Panc1 (cell line): ENCODE data around the gene S100A2.

ENCODE experiments used
- CTCF ChIP-seq: fragments of 450-650 bp; IDR thresholded peaks from 2 replicates; pipeline ENCODE4 v1.5.1; 2017; ENCODE audit warnings: mild to moderate bottlenecking
- POLR2AphosphoS5 ChIP-seq: IDR thresholded peaks from 2 replicates; pipeline ENCODE4 v1.6.1; 2012; ENCODE audit warnings: mild to moderate bottlenecking, low read depth, low read length, moderate library complexity
- REST ChIP-seq, 2 experiments: IDR thresholded peaks; 2 replicates each; pipeline ENCODE4 v1.6.1; 2011 to 2012; ENCODE audit warnings: low read depth in 2 of 2, control low read depth in 1 of 2, low read length in 1 of 2, mild to moderate bottlenecking in 1 of 2, moderate library complexity in 1 of 2; ENCODE audit not compliant: insufficient read depth in 1 of 2

- TF ChIP-seq CTCF (no peak), REST (IDR thresholded peaks at IDR 0.05; ENCODE audit: insufficient read depth in 1 of 2, low read depth in 2 of 2, low read length in 1 of 2) (no peak), POLR2AphosphoS5 (no peak)
Measured at GRCh38 chr1:153549741-153550397, 15.8 kb downstream of the S100A2 start.
